Vagina (tissue), 2 donors: ENCODE results near the gene ACSM3. TPM values are rescaled to one million over a fixed set of nuclear protein-coding genes. Genes with fewer than 3 reads are reported as not detected.

Experiments used
- DNase-seq, 2 donors: peaks; one replicate each; pipeline ENCODE4 v3.0.0-alpha.2; 2017; ENCODE audit errors: extremely low spot score in 2 of 2
- H3K27ac ChIP-seq: fragments of 200-600 bp; sonication (generic); one replicate; pipeline ENCODE4 v1.5.1; 2019
- H3K27me3 ChIP-seq: fragments of 200-600 bp; sonication (generic); one replicate; pipeline ENCODE4 v1.5.1; 2019
- H3K36me3 ChIP-seq, 2 donors: fragments of 200-600 bp; sonication (generic); one replicate each; pipeline ENCODE4 v1.5.1; 2017 to 2019
- H3K4me1 ChIP-seq: fragments of 200-600 bp; sonication (generic); one replicate; pipeline ENCODE4 v1.5.1; 2019
- H3K4me3 ChIP-seq, 2 donors: fragments of 200-600 bp; sonication (generic); 1 replicate in 1 of 2; 2 replicates in 1 of 2; pipeline ENCODE4 v1.5.1; 2016 to 2019
- H3K9me3 ChIP-seq: fragments of 200-600 bp; sonication (generic); one replicate; pipeline ENCODE4 v1.5.1; 2019
- POLR2A ChIP-seq, 2 donors: fragments of 450-650 bp; IDR thresholded peaks; one replicate each; pipeline ENCODE4 v1.6.1; 2017; ENCODE audit warnings: antibody characterized with exemption in 2 of 2, mild to moderate bottlenecking in 2 of 2, moderate library complexity in 2 of 2
- POLR2AphosphoS5 ChIP-seq, 2 donors: sonication (generic); formaldehyde crosslinking; IDR thresholded peaks; one replicate each; pipeline ENCODE4 v1.9.0; 2017; ENCODE audit warnings: antibody characterized with exemption in 2 of 2, mild to moderate bottlenecking in 2 of 2, low read depth in 1 of 2; ENCODE audit not compliant: insufficient read depth in 1 of 2
- intact Hi-C: fragments of 100-400 bp; cut with DNase I; formaldehyde crosslinking; loops from one replicate; pipeline ENCODE4 v1.15.1; 2023
- small RNA-seq: library from RNA; depleted of rRNA; stranded (forward); fragments of <200 nt; gene quantifications from one replicate; pipeline ENCODE3, GENCODE V24; 2016
- total RNA-seq: library from RNA; depleted of rRNA; stranded (reverse); fragments of >200 nt; gene quantifications from one replicate; pipeline ENCODE4 v1.2.3, GENCODE V29; 2016
- TF ChIP-seq, protein P1 (sequence below), 3 experiments: fragments of 450-650 bp in 2 of 3; fragments of 200-600 bp in 1 of 3; sonication (generic) in 1 of 3; IDR thresholded peaks; one replicate each; pipeline ENCODE4 v1.5.1; 2017 to 2019; ENCODE audit warnings: antibody characterized with exemption in 3 of 3, mild to moderate bottlenecking in 2 of 3, moderate library complexity in 2 of 3

ACSM3 gene
- total RNA-seq, 1 donor from 2014 or later = 70.2 TPM

DNA sequence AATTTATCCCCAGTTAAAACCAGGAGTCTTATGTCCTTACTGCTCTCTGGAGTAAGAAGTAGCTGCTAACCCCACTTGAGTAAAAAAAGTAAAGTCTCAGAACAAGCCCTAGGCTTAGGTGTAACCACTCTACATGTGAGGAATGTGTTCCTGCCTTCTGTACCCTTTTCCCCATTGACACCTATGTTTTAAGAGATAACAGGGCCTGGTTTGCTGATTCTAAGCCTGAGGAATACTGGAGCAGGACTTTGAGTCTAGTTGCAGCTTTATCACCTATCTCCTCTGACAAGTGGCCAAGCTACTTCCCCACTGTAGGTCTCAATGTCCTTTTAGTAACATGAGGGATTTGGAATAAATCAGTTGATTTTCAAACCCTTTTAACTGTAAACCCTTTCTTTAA lies 82.7 kb downstream of the ACSM3 start:
- peaks cover 17% of the 10 kb centered on the region for H3K4me1 ChIP-seq
- TF ChIP-seq, protein P1, sequence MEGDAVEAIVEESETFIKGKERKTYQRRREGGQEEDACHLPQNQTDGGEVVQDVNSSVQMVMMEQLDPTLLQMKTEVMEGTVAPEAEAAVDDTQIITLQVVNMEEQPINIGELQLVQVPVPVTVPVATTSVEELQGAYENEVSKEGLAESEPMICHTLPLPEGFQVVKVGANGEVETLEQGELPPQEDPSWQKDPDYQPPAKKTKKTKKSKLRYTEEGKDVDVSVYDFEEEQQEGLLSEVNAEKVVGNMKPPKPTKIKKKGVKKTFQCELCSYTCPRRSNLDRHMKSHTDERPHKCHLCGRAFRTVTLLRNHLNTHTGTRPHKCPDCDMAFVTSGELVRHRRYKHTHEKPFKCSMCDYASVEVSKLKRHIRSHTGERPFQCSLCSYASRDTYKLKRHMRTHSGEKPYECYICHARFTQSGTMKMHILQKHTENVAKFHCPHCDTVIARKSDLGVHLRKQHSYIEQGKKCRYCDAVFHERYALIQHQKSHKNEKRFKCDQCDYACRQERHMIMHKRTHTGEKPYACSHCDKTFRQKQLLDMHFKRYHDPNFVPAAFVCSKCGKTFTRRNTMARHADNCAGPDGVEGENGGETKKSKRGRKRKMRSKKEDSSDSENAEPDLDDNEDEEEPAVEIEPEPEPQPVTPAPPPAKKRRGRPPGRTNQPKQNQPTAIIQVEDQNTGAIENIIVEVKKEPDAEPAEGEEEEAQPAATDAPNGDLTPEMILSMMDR (IDR thresholded peaks at IDR 0.05) = no peak
- TF ChIP-seq POLR2AphosphoS5 (IDR thresholded peaks at IDR 0.05; ENCODE audit: insufficient read depth in 1 of 2, low read depth in 1 of 2) = no peak
- no peak for TF ChIP-seq POLR2A (IDR thresholded peaks at IDR 0.05)
- no peak for DNase-seq
- H3K4me3 ChIP-seq = no peak overlapping the region
- H3K36me3 ChIP-seq = no peaks in the 10 kb centered on the region
- H3K9me3 ChIP-seq = no peaks in the 10 kb centered on the region
- H3K27ac ChIP-seq = peak overlapping the region; percentile 10
- no peaks in the 10 kb centered on the region for H3K27me3 ChIP-seq
- intact Hi-C loops = loop anchor here (5.0 kb wide), 1 partner anchor 236 kb away; no protein-coding TSS in a partner anchor

Small RNA genes within 50 kb of the gene (small RNA-seq; reads per million reads assigned to genes)
- gene RF00618 = not detected
- gene RNU6-944P = not detected

Other genes starting within 250 kb of the ACSM3 start
- not detected for gene ACSM2B, start 187.6 kb upstream of the ACSM3 start, total RNA-seq
- gene ACSM1, start 66.3 kb upstream of the ACSM3 start, total RNA-seq = 0.98 TPM
- 60.9 TPM for gene THUMPD1, start 22.2 kb upstream of the ACSM3 start, total RNA-seq
- gene ERI2, start 42.5 kb downstream of the ACSM3 start, total RNA-seq = 6.4 TPM
- gene REXO5, start 42.5 kb downstream of the ACSM3 start, total RNA-seq = 3.7 TPM
- 19.2 TPM for gene DCUN1D3, start 136.3 kb downstream of the ACSM3 start, total RNA-seq
- 23.6 TPM for gene LYRM1, start 136.8 kb downstream of the ACSM3 start, total RNA-seq